ENCODE results near the gene DSG1. TPM values are rescaled to one million over a fixed set of nuclear protein-coding genes. Genes with fewer than 3 reads are reported as not detected.

The DSG1 gene
- polyA plus RNA-seq, 1 experiment = not detected

DNA sequence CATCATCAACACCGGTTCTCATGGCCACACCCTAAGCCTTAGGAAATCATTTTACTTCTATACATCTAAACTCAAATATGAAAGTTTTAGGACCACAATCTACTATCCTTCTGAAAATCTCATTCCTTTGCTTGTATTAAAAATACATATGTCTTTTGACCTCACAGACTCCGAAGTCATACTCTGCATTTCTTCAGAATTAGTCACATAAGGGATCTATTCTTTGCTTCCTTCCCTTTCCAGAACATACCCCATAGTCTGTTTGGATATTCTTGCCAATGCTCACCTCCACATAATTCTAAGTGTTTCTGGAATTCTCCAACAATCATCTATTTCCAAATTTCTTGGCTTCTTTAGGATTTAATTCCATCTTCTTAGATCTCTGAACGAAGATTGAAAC lies 14.2 kb upstream of the DSG1 start:
- Histone ChIP-seq H3K27ac (ENCODE audit: low read depth, low read length) (no peak overlapping the region), H3K4me3 (ENCODE audit: low read depth, low read length) (no peak overlapping the region), H3K9me3 (ENCODE audit: control insufficient read depth, insufficient read depth, low read length) (peaks cover 8% of the 10 kb centered on the region), H3K27me3 (ENCODE audit: control insufficient read depth, insufficient read depth, low read length) (no peaks in the 10 kb centered on the region)
- ChIA-PET POLR2A (no interaction called here), CTCF (no interaction called here)
- TF ChIP-seq CTCF (IDR thresholded peaks at IDR 0.05; ENCODE audit: low read depth, low read length) = no peak
- DNase-seq (ENCODE audit: low read depth, low spot score) = no peak

DNA sequence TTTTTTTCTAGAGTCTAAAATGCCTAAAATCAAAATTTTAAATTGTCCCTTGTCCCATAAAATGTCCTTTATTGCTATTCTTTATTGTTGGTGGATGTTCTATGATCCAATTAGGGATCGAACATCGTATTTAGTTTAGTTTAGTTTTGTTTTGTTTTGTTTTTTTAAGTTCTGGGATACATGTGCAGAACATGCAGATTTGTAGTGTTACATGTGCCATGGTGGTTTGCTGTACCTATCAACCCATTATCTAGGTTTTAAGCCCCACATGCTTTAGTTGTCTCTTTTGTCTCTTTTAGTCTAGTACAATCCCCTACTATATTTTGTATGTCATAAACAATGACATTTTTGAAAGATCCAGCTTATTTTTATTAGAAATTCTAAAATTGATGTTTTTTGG lies 8.8 kb upstream of the DSG1 start:
- Histone ChIP-seq H3K4me3 (ENCODE audit: low read depth, low read length) (no peak overlapping the region), H3K27ac (ENCODE audit: low read depth, low read length) (no peak overlapping the region), H3K27me3 (ENCODE audit: control insufficient read depth, insufficient read depth, low read length) (no peaks in the 10 kb centered on the region), H3K9me3 (ENCODE audit: control insufficient read depth, insufficient read depth, low read length) (peaks cover 4% of the 10 kb centered on the region)
- ChIA-PET CTCF (no interaction called here), POLR2A (no interaction called here)
- DNase-seq (ENCODE audit: low read depth, low spot score) = no peak
- no peak for TF ChIP-seq CTCF (IDR thresholded peaks at IDR 0.05; ENCODE audit: low read depth, low read length)

DNA sequence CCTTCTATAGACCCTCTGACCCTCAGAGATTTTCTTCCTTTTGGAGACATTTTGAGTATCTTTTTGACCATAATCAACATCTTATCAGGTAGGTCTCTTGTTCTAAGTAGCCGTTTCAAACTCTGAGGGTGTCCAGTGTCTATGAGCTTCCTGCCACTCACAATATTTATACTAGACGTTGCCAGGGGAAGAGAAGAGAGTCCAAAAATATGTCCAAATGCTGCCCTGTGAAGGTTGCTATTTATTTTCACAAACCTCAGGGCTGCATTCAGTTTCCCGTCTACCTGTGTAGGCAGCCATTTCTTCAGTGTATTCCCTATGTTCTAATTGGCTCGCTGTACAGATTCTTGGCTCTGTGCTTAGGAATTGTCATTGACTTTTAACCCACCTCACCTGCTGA lies 986 bp upstream of the DSG1 start:
- CTCF ChIA-PET = no interaction called here
- no peak for TF ChIP-seq CTCF (IDR thresholded peaks at IDR 0.05; ENCODE audit: low read depth, low read length)
- H3K4me3 ChIP-seq (ENCODE audit: low read depth, low read length) = no peak overlapping the region
- DNase-seq (ENCODE audit: low read depth, low spot score) = no peak
- POLR2A ChIA-PET = no interaction called here
- H3K27me3 ChIP-seq (ENCODE audit: control insufficient read depth, insufficient read depth, low read length) = no peaks in the 10 kb centered on the region
- H3K9me3 ChIP-seq (ENCODE audit: control insufficient read depth, insufficient read depth, low read length) = peaks cover 6% of the 10 kb centered on the region; the same call in 1 of the 2 replicates
- H3K27ac ChIP-seq (ENCODE audit: low read depth, low read length) = no peak overlapping the region

GRCh38 chr18:31321719-31322118 lies 3.8 kb downstream of the DSG1 start:
- Histone ChIP-seq H3K27ac (ENCODE audit: low read depth, low read length) (no peak overlapping the region), H3K4me3 (ENCODE audit: low read depth, low read length) (no peak overlapping the region), H3K9me3 (ENCODE audit: control insufficient read depth, insufficient read depth, low read length) (no peaks in the 10 kb centered on the region; the same call in 1 of the 2 replicates), H3K27me3 (ENCODE audit: control insufficient read depth, insufficient read depth, low read length) (no peaks in the 10 kb centered on the region)
- POLR2A ChIA-PET = no interaction called here
- DNase-seq (ENCODE audit: low read depth, low spot score) = no peak
- no peak for TF ChIP-seq CTCF (IDR thresholded peaks at IDR 0.05; ENCODE audit: low read depth, low read length)
- CTCF ChIA-PET = no interaction called here

- CTCF ChIA-PET = no interaction called here
- no peak for DNase-seq (ENCODE audit: low read depth, low spot score)
- no peaks in the 10 kb centered on the region; the same call in 1 of the 2 replicates for H3K9me3 ChIP-seq (ENCODE audit: control insufficient read depth, insufficient read depth, low read length)
- POLR2A ChIA-PET = no interaction called here
- H3K4me3 ChIP-seq (ENCODE audit: low read depth, low read length) = no peak overlapping the region
- no peaks in the 10 kb centered on the region for H3K27me3 ChIP-seq (ENCODE audit: control insufficient read depth, insufficient read depth, low read length)
- no peak for TF ChIP-seq CTCF (IDR thresholded peaks at IDR 0.05; ENCODE audit: low read depth, low read length)
- no peak overlapping the region for H3K27ac ChIP-seq (ENCODE audit: low read depth, low read length)
These were observed 7.1 kb downstream of the DSG1 start for GRCh38 chr18:31325051-31325450.

All from AG04450 (cell line).